GM10248 (cell line): ENCODE results near the gene ONECUT3.

Experiments
- CTCF ChIA-PET: fragments of 300-600 bp; sonication (Branson Sonifier 250); formaldehyde crosslinking; extraction: SDS; loops from one replicate; lab custom pipeline; 2021; ENCODE audit warnings: antibody characterized with exemption; lab: Yijun Ruan, JAX
- POLR2A ChIA-PET: fragments of 350-650 bp; sonication (Branson Sonifier 250); formaldehyde crosslinking; extraction: SDS; loops from one replicate; lab custom pipeline; 2020; ENCODE audit warnings: antibody characterized with exemption; lab: Yijun Ruan, JAX
- DNase-seq: peaks from one replicate; pipeline ENCODE4 v3.0.0; 2012; ENCODE audit errors: extremely low spot score
- TF ChIP-seq, protein P1 (sequence below): IDR thresholded peaks from 2 replicates; pipeline ENCODE4 v1.5.1; 2012; ENCODE audit warnings: mild to moderate bottlenecking, low read depth; ENCODE audit errors: extremely low read depth, missing control alignments, control extremely low read depth

ONECUT3 gene

DNA sequence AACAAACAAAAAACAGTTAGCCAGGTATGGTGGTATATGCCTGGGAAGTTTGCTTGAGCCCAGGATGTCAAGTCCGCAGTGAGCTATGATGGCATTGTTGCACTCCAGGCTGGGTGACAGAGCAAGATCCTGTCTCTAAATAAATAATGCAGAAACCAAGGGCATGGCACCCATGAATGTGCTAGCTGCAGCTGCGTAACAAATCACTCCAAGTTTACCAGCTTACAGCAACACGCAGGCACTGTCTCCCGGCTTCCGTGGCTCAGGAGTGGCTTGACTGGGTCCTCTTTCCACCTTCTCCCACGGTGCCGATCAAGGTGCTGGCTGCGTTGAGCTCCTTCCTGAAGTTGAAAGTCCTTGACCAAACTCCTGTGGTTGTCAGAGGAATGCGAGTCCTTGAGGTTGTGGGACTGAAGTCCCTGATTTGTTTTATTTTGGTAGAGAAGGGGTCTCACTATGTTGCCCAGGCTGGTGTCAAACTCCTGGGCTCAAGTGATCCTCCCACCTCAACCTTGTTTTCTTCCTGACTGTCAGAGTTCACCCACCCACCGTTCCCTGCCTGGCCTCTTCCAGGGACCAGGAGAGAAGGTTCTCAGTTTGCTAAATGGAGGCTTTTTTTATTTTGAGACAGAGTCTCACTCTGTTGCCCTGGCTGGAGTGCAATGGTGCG is 13.2 kb upstream of the ONECUT3 start:
- TF ChIP-seq, protein P1, sequence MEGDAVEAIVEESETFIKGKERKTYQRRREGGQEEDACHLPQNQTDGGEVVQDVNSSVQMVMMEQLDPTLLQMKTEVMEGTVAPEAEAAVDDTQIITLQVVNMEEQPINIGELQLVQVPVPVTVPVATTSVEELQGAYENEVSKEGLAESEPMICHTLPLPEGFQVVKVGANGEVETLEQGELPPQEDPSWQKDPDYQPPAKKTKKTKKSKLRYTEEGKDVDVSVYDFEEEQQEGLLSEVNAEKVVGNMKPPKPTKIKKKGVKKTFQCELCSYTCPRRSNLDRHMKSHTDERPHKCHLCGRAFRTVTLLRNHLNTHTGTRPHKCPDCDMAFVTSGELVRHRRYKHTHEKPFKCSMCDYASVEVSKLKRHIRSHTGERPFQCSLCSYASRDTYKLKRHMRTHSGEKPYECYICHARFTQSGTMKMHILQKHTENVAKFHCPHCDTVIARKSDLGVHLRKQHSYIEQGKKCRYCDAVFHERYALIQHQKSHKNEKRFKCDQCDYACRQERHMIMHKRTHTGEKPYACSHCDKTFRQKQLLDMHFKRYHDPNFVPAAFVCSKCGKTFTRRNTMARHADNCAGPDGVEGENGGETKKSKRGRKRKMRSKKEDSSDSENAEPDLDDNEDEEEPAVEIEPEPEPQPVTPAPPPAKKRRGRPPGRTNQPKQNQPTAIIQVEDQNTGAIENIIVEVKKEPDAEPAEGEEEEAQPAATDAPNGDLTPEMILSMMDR: no peak
- no peak for DNase-seq
- CTCF ChIA-PET: interaction anchor here (0.9 to 1.3 kb wide), 2 partner anchors 31 to 86 kb away, joined by 3 read pairs; no protein-coding TSS in a partner anchor
- POLR2A ChIA-PET: no interaction called here

DNA sequence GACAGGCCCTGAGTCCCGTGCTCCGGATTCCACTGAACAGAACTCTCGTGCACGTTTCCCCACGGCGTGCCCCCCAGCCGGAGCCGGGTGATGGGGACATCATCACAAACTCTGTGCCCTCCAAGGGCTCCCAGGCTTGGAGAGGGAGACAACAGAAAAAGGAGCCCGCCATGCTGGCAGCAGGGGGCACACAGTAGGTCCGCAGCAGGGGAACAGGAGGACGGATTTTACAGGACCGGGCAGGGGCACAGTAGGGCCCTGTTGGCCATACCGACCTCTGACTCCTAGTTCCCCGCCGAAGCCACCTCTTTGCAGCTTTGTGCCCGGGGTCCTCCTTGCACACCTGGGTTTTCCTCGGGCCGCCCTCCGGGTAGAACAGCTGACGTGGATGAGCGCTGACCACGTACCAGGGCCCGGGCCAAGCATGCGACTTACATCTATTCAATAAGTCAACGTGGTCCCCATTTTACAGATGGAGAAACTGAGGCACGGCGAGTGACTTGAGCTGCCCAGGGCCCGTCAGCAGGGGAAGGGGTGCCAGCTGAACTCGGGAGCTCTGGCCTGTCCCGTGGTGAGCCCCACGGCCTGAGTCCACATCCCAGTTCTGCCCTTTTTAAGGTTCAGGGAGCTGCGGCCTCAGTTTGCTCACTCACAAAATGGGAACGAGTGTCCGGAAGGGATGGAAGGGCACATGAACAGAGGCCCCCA is 10.2 kb upstream of the ONECUT3 start:
- CTCF ChIA-PET: interaction anchor here (1.2 kb wide), 1 partner anchor 47 kb away, joined by 3 read pairs; no protein-coding TSS in a partner anchor
- DNase-seq: no peak
- POLR2A ChIA-PET: no interaction called here
- TF ChIP-seq, protein P1: no peak

DNA sequence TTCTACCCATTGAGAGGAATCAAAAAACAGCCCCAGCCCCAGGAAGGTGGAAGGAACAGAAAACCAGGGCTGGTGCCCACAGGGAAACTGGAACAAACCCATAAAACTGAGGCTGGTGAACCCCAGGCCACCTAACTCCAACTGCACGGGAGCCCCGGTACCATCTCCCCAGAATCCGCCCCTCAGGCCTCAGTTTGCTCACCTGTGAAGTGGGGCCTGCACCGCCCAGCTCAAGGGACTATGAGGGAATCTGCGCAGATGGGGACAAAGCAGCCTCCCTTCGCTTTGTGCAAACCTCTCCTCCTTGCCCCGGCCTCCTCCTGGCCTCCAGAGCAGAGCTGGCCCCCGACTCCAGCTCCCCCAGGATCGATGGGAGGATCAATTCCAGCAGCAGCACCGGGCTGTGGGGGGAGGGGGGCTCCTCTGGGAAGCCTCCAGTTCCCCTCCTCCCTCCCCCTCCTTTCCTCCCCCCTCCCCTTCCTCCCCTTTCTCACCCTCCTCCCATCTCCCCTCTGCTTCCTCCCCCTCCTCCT is 9.1 kb upstream of the ONECUT3 start:
- ChIA-PET POLR2A (no interaction called here), CTCF (interaction anchor here (1.2 kb wide), 1 partner anchor 46 kb away, joined by 3 read pairs; no protein-coding TSS in a partner anchor)
- TF ChIP-seq, protein P1: no peak
- no peak for DNase-seq

DNA sequence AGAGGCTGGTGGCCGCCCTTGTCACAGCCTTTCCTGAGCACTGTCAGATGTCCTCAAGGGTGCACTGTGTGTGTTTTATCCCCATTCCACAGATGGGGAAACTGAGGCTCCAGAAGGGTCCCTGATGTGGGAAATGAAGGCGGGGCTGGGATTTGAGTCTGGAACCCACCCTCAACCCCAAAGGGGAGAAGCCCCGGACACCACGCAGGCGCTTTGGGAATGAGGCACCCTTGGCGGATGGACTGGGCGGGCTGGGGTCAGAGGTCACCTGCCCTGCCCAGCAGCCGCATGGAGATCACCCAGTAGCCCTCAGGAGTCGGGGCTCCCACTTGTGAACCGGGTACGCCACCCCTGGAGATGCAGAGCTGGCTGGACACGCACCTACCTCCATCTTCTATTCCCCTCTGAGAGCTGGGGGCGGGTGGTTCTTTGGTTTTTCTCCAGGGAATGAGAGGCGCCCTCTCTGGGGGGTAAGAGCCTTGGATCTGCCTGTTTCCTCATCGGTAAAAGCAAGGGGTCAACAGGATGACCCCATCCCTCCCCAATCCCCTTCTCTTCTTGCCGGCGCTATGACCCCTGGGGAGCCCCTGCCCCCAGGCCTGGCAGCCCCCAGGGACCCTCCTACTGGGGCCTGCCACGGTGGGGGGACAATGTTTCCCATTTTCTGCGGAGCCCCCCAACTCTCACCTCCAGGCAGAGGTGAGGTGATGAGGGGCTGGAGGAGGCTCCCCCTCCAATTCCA is 8.3 kb upstream of the ONECUT3 start:
- DNase-seq: no peak
- TF ChIP-seq, protein P1: no peak
- ChIA-PET CTCF (no interaction called here), POLR2A (no interaction called here)

DNA sequence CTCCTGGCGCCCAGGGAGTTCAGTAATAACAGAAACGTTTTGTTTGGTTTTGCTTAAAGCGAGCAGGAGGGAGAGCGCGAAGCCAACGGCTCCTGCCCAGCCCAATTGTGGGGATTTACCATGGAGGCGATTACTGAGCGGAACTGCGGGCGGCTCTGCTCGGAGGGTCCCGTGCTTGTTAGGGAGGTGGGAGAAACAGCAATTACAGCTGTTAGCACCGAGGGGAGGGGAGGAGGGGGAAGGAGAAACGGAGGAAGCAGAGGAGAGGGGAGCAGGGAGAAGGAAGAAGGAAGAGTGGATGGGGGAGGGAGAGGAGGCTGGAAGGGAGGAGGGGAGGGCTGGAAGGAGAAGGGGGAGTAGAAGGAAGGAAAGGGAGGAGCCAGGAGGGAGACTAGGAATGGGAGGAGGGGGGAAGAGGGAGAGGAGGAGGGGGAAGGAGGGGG is 7.7 kb upstream of the ONECUT3 start:
- TF ChIP-seq, protein P1: no peak
- ChIA-PET CTCF (interaction anchor here (1.1 kb wide), 1 partner anchor 93 kb away, joined by 3 read pairs; no protein-coding TSS in a partner anchor), POLR2A (no interaction called here)
- no peak for DNase-seq

DNA sequence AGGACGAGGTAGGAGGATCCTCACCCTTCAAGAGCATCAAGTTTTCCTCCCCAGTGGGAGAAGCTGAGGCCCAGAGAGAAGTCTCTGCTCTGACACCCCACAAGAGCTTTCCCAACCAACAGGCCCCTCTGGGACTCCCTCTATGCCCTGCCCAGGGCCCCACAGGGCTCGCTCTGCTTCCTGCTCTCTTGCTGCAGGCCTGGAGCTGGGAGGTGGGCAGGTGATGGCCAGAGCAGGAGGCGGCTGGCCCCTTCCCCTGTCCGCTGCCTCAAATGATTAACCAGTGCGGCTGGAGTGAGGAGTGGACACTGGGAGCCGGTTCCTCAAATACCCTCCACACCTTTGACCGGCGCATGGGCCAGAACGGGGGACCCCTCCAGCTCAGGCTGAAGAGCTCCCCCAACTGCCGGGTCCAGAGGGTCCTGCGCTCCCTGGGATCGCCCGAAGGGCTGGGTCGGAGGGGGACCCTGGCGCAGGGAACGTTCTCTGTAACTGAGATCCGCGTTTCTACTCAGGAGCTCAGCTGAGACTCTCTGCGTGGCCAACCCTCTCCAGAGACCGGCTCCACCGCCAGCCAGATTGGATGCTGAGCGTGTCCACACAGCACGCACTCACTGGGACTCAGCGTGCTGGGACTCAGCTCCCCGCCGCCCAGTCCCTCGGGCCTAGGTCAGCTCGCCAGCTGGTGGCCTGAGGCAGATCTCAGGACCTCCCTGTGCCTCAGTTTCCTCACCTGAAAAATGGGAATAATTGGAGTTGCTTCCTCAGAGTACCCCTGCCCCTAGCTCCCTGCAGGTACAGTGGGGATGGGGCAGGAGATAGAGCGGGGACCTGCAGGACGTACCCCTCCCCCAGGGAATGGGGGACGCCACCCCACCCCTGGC is 6.7 kb upstream of the ONECUT3 start:
- TF ChIP-seq, protein P1: no peak
- DNase-seq: no peak
- ChIA-PET POLR2A (no interaction called here), CTCF (interaction anchor here (0.7 to 1.6 kb wide), 5 partner anchors 19 to 201 kb away, joined by 3 to 5 read pairs (median 3); no protein-coding TSS in a partner anchor)
